ENCODE data around the gene NEO1. TPM values are rescaled to one million over a fixed set of nuclear protein-coding genes. Genes with fewer than 3 reads are reported as not detected.
A peak's percentile ranks its signal among the peaks of the same experiment; 100 is the strongest.

The NEO1 gene
- total RNA-seq, 1 experiment from 2014 or later, result 16.1 TPM

- DNase-seq (ENCODE audit: low read depth), result no peak
These were observed 251.4 kb downstream of the NEO1 start for GRCh38 chr15:73303636-73304035.

GRCh38 chr15:73305331-73306211, 253.3 kb downstream of the NEO1 start:
- peak; percentile 67 for DNase-seq (ENCODE audit: low read depth)

- no peak for DNase-seq (ENCODE audit: low read depth)
These were observed 256.0 kb downstream of the NEO1 start for GRCh38 chr15:73308305-73308704.

- DNase-seq (ENCODE audit: low read depth), result no peak
These were observed 261.6 kb downstream of the NEO1 start for GRCh38 chr15:73313861-73314260.

GRCh38 chr15:73317651-73318462, 265.6 kb downstream of the NEO1 start:
- peak; percentile 12 for DNase-seq (ENCODE audit: low read depth)

- DNase-seq (ENCODE audit: low read depth), result no peak
These were observed 266.4 kb downstream of the NEO1 start for GRCh38 chr15:73318463-73319351.

- DNase-seq (ENCODE audit: low read depth), result no peak
These were observed 267.4 kb downstream of the NEO1 start for GRCh38 chr15:73319460-73320245.

- DNase-seq (ENCODE audit: low read depth), result no peak
These were observed 268.4 kb downstream of the NEO1 start for GRCh38 chr15:73320619-73321180.

GRCh38 chr15:73321496-73322450, 269.5 kb downstream of the NEO1 start:
- DNase-seq (ENCODE audit: low read depth), result no peak

GRCh38 chr15:73322665-73323373, 270.6 kb downstream of the NEO1 start:
- peak; percentile 9 for DNase-seq (ENCODE audit: low read depth)

GRCh38 chr15:73323374-73323955, 271.2 kb downstream of the NEO1 start:
- DNase-seq (ENCODE audit: low read depth), result no peak

- DNase-seq (ENCODE audit: low read depth), result no peak
These were observed 271.7 kb downstream of the NEO1 start for GRCh38 chr15:73323956-73324355.

GRCh38 chr15:73324496-73325170, 272.4 kb downstream of the NEO1 start:
- peak; percentile 13 for DNase-seq (ENCODE audit: low read depth)

GRCh38 chr15:73325191-73325861, 273.1 kb downstream of the NEO1 start:
- DNase-seq (ENCODE audit: low read depth), result peak; percentile 24

GRCh38 chr15:73326157-73326556, 273.9 kb downstream of the NEO1 start:
- DNase-seq (ENCODE audit: low read depth), result no peak

- DNase-seq (ENCODE audit: low read depth), result no peak
These were observed 276.0 kb downstream of the NEO1 start for GRCh38 chr15:73328149-73328820.

- no peak for DNase-seq (ENCODE audit: low read depth)
These were observed 276.7 kb downstream of the NEO1 start for GRCh38 chr15:73328981-73329380.
